ENCODE results near the gene ATP9B.
"Not testable (repeated sequence)": the region's sequence is repeated elsewhere in the genome, so short reads cannot be mapped to it uniquely, and the experiment has no call there.

ATP9B gene

DNA sequence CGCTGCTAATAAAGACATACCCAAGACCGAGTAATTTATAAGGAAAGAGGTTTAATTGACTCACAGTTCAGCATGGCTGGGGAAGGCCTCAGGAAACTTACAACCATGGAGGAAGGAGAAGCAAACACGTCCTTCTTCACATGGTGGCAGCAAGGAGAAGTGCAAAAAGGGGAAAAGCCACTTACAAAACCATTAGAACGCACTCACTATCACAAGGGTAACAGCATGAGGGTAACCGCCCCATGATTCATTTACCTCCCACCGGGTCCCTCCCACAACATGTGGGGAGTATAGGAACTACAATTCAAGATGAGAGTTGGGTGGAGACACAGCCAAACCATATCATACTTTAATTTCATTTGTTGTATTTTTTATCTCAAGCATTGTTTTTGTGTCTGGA lies 67.5 kb downstream of the ATP9B start:
- DNase-seq = no peak

- DNase-seq = no peak
Measured at GRCh38 chr18:79139206-79139605, 70.0 kb downstream of the ATP9B start.

- DNase-seq = no peak
Measured at GRCh38 chr18:79147014-79147413, 77.8 kb downstream of the ATP9B start.

DNA sequence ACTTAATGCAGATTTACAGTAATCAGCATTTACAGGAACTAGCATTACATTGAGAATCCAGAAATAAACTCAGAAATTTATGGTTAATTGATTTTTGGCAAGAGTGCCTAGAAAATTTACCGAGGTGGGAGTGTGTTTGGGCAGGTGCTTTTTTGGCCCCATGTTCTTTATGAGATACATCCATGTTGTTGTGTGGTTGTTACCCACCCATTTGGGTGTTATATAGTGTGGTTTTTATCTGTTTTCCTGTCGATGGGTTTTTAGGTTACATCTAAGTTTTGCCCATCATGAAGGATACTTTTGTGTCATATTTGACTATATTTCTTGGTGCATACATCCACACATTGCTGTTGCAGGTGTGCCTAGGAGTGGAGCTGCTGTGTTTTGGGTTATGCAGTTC lies 82.0 kb downstream of the ATP9B start:
- DNase-seq = no peak

- DNase-seq = no peak
Measured at GRCh38 chr18:79156327-79156726, 87.1 kb downstream of the ATP9B start.

DNA sequence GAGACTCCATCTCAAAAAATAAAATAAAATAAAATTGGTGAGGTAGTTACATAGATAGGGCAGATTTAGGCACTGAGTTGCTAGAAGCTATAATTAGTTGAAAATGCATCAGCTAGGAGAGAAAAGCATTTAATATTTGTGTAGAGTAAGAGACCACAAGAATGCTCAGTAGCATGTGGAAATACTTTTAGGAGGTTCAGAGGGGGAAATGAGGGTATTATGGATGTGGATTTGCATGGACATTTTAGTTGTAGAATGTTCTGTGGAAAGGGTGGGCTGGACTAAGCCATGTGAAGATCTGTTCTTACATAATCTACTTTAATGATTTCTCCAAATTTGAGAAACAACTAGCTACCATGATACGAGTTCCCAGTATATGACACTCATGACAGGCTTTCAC lies 95.5 kb downstream of the ATP9B start:
- DNase-seq = no peak

- DNase-seq = no peak
Measured at GRCh38 chr18:79166702-79167101, 97.5 kb downstream of the ATP9B start.

GRCh38 chr18:79167526-79168190 lies 98.5 kb downstream of the ATP9B start:
- no peak for DNase-seq

GRCh38 chr18:79169958-79170555 lies 100.9 kb downstream of the ATP9B start:
- DNase-seq = no peak

DNA sequence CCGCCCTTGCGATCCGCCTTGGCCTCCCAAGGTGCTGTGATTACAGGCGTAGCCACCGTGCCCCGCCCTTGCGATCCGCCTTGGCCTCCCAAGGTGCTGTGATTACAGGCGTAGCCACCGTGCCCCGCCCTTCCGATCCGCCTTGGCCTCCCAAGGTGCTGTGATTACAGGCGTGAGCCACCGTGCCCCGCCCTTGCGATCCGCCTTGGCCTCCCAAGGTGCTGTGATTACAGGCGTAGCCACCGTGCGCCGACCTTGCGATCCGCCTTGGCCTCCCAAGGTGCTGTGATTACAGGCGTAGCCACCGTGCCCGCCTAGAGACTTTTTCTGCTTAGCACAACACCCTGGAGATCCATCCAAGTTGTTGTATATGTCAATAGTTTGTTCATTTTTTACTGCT lies 103.1 kb downstream of the ATP9B start:
- not testable (repeated sequence) for DNase-seq

- no peak for DNase-seq
Measured at GRCh38 chr18:79173742-79174141, 104.5 kb downstream of the ATP9B start.

- DNase-seq = no peak
Measured at GRCh38 chr18:79178113-79178531, 108.9 kb downstream of the ATP9B start.

DNA sequence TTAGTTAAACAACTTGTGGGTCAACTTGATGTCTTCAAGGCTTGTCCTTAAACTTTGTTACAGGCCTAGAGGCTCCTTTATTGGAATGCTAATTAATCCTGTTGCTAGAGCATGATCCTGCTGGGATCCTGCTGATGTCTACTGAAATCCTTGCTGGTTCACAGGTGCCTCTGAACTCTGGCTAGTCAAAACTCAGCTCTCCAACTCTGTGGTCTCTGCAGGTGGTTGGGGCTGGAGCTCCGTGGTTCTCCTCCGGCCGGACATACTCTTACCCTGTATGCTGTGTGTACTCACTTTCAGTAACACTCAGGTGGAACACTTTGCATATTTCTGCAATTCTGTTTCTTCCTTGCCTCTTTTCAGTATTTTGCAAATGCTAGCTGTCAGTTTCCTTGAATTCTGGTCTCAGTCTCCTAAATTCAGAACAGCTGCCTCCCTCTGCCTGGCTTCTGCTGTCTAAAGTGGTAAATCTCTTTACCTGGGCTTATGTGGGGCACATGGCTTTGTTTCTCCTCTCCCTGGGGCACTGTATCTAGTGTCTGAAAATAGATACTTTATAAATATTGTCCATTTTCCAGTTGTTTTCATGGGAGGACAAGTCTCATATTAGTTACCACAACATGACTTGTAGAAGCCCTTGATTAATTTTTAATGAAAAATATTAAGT lies 113.0 kb downstream of the ATP9B start:
- DNase-seq = no peak

DNA sequence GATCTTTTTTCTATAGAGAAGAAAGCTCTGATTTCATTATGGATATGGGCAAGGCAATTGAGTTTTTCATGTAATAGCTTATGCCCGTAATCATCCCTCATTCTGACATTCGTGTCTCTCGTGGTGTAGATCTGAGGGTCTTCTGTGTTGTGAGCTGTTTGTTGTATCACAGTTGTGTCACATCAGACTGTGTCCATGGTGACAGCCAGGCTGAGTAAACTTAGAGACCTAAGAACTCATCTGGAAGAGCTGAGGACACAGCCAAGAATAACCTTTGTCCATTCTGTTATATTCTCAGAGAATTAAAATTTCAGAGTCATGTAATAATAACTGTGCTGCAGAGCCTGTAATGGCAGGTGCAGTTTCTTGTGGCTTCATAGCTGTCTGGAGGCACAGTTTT lies 116.5 kb downstream of the ATP9B start:
- DNase-seq = no peak

GRCh38 chr18:79186649-79187048 lies 117.5 kb downstream of the ATP9B start:
- DNase-seq = no peak

DNA sequence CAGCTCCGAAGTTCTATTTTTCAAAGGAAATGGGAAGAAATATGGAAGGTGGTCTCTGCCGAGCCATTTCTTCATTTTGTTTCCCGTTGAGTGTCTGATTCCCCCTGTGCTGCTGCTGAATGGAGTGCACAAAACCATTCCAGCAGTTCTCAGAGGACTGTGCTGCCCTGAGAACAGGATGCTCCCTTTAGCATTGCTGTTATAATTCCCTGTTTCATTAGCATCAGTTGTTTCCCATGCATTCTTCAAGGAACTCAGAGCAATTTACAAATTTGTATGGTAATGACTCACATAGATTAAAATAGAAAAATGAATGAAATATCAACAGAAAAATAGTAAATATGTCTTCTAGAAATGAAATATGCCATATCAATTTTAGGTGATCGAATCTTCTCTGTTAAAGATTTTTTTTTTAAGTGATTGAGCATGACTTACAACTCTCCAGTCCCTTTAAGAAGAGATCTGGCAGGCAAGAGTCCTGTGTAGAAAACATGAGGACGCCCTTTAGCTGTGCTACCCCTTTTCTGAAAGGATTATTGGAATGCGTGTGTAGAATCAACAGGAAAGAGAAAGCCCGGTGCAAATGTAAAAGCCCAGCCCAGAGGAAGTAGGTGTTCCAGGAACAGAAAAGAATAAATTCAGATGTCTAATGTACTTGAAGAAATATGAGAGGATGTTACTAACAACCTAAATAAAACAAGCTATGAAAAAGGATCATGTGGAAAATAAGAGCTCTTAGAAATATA lies 118.5 kb downstream of the ATP9B start:
- DNase-seq = no peak

- DNase-seq = no peak
Measured at GRCh38 chr18:79191418-79191817, 122.2 kb downstream of the ATP9B start.

DNA sequence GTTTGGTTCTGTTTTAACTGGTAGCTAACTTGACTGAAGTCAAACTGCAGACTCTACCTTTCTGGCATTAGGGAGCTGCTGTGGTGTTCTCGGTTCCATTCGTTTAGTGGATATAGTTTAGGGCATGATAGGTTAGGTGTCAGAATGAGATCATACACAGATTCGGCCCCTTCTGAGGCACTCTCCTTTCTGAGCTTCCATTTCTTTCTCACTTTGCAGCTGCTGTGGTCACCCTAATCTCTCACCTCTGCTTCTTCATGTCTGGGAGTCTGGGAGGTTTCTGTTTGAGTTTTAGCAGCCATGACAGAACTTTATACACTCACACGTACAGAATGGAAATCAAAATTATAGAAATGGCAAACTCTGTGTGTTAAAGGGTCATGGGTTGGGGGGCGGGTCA lies 122.8 kb downstream of the ATP9B start:
- no peak for DNase-seq

DNA sequence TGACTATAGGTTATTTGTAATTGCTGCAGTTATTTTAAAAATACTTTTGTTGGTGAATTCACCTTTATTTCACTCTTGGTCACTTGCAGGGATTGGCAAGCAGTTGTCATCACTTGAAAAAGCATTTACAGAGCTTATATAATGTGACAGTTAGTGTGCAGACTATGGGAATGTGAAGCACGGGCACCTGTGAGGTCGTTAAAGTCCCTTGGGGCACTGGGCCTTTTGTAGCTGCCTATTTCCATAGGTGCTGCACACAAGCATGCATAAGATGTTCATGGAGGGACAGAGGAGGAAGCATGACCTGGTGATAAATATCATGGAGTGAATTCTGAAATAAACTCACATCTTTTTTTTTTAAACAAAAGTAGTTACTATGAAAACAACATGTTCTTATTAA lies 124.6 kb downstream of the ATP9B start:
- DNase-seq = no peak

- no peak for DNase-seq
Measured at GRCh38 chr18:79195716-79196683, 126.8 kb downstream of the ATP9B start.

DNA sequence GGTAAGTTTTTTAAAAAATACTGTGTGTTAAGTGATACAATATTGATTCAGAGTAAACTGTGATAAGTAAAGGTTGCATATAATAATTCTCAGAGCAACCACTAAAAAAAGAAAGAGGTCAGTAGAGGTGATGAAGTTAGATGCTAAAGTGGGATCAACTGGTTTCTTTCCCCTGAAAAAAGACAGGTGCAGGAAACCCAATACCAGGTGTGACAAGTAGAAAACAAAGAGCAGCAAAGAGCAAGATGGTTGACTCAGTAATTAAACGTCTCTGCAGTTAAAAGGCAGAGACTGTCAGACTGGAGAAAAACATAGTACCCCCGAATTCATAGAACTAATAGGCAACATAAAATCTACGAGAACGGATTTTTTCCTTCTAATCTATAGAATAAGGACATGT lies 128.3 kb downstream of the ATP9B start:
- DNase-seq = no peak

DNA sequence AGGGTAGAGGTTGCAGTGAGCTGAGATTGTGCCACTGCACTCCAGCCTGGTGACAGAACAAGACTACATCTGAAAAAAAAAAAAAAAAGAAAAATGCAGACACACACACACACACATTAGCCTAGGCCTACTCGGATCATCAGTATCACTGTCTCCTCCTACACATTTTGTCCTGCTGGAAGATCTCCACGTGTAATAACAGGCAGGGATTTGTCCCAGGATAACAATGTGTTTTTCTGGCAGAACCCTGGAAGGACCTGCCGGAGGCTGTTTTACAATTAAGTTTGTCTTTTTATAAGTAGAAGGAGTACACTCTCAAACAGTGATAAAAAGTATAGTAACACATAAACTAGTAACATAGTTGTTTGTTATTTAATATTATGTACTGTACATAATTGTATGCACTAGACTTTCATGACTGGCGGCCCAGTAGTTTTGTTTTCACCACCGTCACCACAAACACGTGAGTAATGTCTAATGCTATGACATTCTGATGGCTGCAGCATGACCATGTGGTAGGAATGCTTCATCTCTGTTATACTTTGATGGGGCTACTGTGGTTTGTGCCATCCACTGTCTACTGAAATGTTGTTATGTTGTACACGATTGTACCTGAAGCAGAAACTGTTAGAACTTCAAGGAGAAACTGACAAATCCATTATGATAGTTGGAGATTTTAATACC lies 130.6 kb downstream of the ATP9B start:
- DNase-seq = no peak

Measured in activated CD4-positive, alpha-beta T cell treated with anti-CD3 and anti-CD28 coated beads for 1 hour (primary cell).